Measurements from ENCODE around the gene RBM19.
"Not testable (repeated sequence)": the region's sequence is repeated elsewhere in the genome, so short reads cannot be mapped to it uniquely, and the experiment has no call there.

Gene RBM19

GRCh38 chr12:113815031-113815430, 151.1 kb downstream of the RBM19 start:
- no peak for DNase-seq (ENCODE audit: low read depth in 2 of 2, low spot score in 1 of 2)

DNA sequence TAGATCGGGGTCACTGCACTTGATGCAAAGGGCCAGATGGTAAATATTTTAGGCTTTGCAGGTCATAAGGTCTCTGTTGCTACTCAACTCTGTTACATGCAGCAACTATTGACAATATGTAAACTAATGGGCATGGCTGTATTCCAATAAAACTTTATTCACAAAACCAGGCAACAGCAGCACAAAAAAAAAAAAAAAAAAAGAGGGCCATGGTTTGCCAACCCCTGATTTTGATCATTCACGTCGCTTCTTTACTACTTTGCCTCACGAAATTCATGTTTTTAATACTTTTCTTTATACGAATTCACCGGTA, 152.9 kb downstream of the RBM19 start:
- DNase-seq (ENCODE audit: low read depth in 2 of 2, low spot score in 1 of 2): no peak

- no peak for DNase-seq (ENCODE audit: low read depth in 2 of 2, low spot score in 1 of 2)
Observed at GRCh38 chr12:113812411-113813228, 153.5 kb downstream of the RBM19 start.

- DNase-seq (ENCODE audit: low read depth in 2 of 2, low spot score in 1 of 2): not testable (repeated sequence)
Observed at GRCh38 chr12:113809462-113810220, 156.5 kb downstream of the RBM19 start.

- DNase-seq (ENCODE audit: low read depth in 2 of 2, low spot score in 1 of 2): no peak
Observed at GRCh38 chr12:113808095-113808951, 157.8 kb downstream of the RBM19 start.

- DNase-seq (ENCODE audit: low read depth in 2 of 2, low spot score in 1 of 2): no peak
Observed at GRCh38 chr12:113805673-113806072, 160.5 kb downstream of the RBM19 start.

DNA sequence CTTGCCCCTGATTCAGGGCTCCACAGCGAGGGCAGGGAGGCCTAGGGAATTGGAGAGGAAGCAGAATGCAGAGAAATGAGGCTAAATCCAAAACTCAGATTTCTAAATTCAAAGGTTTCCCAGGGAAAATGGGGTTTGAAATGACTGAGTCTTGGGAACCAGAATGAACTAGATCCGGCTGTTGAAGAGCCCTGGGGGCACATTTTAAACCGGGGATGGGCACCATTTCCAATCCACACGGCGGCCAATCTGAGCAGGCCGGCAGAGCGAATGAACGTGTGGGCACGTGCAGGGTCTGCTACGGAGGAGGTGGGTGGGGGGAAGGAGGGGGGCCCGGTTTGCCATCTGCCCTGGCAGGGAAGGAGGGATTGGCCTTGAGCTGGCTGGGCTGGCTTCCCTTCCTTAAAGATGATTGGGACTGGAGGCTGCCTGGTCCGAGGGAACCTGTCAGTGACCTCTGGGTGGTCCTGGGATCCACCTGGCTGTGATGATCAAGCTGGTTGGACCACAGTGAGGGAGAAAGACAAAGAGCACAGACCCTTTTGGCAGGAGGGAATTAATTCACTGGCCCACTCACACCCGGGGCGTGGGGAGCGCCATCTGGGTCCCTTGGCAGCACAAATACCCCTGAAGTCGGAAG, 161.0 kb downstream of the RBM19 start:
- no peak for DNase-seq (ENCODE audit: low read depth in 2 of 2, low spot score in 1 of 2)

DNA sequence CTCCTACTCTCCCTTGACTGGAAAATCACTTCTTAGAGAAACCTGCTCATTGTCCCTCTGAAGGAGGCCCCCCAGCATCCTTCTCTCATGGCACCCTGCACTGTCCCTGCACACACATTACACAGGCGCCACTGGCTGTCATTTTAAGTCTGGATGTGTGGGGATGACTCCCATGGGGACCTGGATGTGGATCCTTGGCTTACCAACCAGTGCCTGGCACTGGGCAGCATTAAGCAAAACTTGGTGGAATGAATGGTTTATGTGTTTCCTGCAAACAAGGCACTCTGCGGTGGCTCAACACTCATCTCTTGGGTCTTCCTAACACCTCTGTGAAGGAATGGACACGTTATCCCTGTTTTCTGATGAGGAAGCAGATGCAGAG, 162.4 kb downstream of the RBM19 start:
- no peak for DNase-seq (ENCODE audit: low read depth in 2 of 2, low spot score in 1 of 2)

DNA sequence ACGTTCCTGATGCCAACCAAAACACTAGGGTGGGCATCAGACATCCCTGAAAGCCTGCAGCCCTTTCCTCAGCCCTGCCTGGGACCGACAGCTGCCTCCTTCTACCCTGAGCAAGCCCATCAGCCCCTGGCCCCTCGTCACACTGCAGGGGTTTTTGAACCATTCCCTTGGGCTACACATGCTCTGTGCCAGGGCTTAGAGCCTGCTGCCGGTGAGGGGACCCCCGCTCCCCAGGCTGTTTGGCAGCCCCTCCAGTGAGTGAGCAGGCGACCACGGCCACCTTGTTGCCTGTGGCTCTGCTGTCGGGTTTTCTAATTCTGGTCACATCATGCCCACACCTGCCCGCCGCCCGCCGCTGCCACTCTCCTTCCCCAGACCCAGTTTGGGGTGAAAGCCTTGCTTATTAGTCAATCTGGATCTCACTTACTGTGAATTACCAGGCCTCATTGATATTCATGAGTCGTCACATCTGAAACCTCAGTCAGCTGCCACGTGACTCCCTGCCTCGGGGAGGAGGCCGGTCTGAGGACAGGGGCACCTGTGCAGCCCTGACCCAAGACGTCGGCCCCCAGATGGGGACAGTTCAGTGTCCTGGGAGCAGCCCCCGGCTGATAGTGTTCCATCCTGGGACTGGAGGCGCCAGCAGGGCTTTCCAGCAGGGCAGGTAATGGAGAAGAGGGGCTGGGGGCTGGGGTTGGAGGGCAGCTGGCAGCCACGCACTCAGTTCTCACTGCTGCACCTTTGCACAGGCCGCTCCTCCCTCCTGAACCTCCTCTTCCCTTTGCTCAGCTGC, 163.0 kb downstream of the RBM19 start:
- DNase-seq (ENCODE audit: low read depth in 2 of 2, low spot score in 1 of 2): no peak

GRCh38 chr12:113802000-113802749, 163.9 kb downstream of the RBM19 start:
- no peak for DNase-seq (ENCODE audit: low read depth in 2 of 2, low spot score in 1 of 2)

- no peak for DNase-seq (ENCODE audit: low read depth in 2 of 2, low spot score in 1 of 2)
Observed at GRCh38 chr12:113800201-113800600, 165.9 kb downstream of the RBM19 start.

GRCh38 chr12:113798552-113798951, 167.6 kb downstream of the RBM19 start:
- DNase-seq (ENCODE audit: low read depth in 2 of 2, low spot score in 1 of 2): no peak

GRCh38 chr12:113797535-113797868, 168.6 kb downstream of the RBM19 start:
- no peak for DNase-seq (ENCODE audit: low read depth in 2 of 2, low spot score in 1 of 2)

DNA sequence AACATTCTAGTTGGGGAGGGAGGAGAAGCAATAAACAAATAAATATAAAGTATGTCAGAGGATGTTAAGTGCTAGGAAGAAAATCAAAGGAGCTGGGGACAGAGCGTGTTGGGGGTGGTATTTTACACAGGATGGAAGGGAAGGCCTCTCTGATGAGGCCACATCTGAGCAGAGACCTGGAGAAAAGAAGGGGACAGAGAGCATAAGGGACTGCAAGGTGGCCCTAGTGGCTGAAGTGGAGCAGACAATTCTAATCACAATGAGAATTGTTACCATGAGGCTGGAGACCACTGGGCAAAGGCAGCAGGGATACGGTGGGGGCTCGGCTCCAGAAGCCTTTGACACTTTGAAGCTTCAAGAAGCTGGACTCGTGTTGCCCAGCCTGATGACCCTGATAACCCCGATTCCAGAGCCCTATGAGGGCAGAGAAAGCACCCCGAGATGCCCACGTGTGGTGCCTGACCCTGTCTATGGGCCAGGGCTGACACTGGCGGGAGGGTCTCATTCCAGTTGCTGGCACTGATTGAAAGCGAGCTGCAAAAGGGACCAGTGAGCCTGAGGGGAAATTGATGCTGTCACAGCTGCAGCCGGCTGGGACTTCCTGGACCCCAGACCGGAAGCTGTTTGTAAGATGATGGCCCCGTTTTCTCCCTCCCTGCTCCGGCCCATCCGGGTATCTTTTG, 169.1 kb downstream of the RBM19 start:
- no peak for DNase-seq (ENCODE audit: low read depth in 2 of 2, low spot score in 1 of 2)

DNA sequence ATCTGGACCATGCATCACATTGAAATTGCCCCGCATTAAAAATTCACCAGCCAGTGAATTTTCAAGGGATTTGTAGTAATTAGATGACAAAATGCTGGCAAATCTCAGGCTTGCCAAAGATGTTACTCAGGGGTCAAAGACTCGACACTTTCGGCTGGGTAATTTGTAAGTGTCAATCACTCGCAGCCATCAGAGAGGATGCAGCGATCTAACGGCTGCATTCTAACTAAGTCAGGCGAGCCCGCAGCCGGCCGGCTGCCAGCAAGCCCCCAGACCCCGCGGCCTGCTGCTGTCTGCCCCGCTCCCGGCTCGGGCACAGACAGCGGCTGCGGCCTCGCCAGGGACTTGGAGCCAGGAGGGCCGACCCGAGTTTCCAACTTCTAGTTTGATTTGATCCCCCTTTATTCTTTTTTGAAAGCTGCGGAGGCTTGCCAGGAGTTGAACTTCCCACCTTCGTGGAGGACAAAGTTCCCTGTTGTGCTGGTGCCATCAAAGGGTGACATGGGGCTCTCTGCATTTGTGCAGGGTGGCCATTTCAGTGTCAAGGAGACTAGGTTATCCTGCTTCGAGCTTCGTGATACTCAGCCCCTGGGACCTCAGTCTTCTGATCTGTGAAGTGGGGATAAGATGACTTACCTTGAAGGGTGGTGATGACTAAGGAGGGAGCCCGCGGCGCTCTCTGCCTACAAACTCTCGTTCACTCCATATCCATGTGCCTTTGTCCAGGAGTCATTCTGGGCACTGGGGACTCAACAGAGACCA, 169.9 kb downstream of the RBM19 start:
- DNase-seq (ENCODE audit: low read depth in 2 of 2, low spot score in 1 of 2): no peak

- no peak for DNase-seq (ENCODE audit: low read depth in 2 of 2, low spot score in 1 of 2)
Observed at GRCh38 chr12:113795445-113795844, 170.7 kb downstream of the RBM19 start.

GRCh38 chr12:113794774-113795173, 171.4 kb downstream of the RBM19 start:
- no peak for DNase-seq (ENCODE audit: low read depth in 2 of 2, low spot score in 1 of 2)

DNA sequence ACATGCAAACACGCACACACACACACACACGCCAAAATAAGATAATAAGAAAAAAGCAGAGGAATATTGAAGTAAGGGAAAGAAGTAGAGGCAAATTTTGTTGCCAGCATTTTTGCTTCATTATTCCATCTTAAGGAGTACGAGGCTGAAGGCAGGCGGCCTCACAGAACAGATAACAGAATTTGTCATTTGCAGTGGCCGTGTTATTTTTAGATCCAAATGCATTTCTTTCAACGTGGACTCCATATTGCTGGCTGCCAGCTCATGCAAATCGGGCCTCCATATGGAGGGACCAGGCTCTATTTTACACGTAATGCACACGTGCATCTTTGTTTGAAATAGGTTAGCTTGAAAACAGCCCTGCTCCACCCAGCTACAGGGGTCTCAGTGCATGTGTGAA, 172.9 kb downstream of the RBM19 start:
- no peak for DNase-seq (ENCODE audit: low read depth in 2 of 2, low spot score in 1 of 2)

GRCh38 chr12:113792450-113792849, 173.7 kb downstream of the RBM19 start:
- no peak for DNase-seq (ENCODE audit: low read depth in 2 of 2, low spot score in 1 of 2)

Data from stimulated activated CD8-positive, alpha-beta memory T cell treated with anti-CD3 and anti-CD28 coated beads, Interleukin-4, amount 100 ng/mL, for 1 hour (primary cell).